DOHH2 (cell line): ENCODE measurements around the gene CNTN5.

Experiments used
- H3F3A ChIP-seq: fragments of 200-600 bp; sonication (generic), shearing (Covaris generic); 2 replicates; pipeline ENCODE4 v1.6.0; 2016; ENCODE audit warnings: antibody characterized with exemption, mild to moderate bottlenecking; ENCODE audit not compliant: control insufficient read depth, insufficient read depth
- H3K27ac ChIP-seq: fragments of 200-600 bp; sonication (generic); 2 replicates; pipeline ENCODE4 v1.5.1; 2014; ENCODE audit warnings: low read depth, mild to moderate bottlenecking, low read length, moderate library complexity
- H3K27me3 ChIP-seq: fragments of 200-600 bp; sonication (generic); 2 replicates; pipeline ENCODE4 v1.6.1; 2014; ENCODE audit warnings: mild to moderate bottlenecking, low read length, mixed read lengths; ENCODE audit not compliant: control insufficient read depth
- H3K36me3 ChIP-seq: fragments of 200-600 bp; sonication (generic); 2 replicates; pipeline ENCODE4 v1.6.1; 2014; ENCODE audit warnings: mild to moderate bottlenecking, low read length, moderate library complexity, mixed read lengths; ENCODE audit not compliant: control insufficient read depth
- H3K4me1 ChIP-seq: fragments of 200-600 bp; sonication (generic); 2 replicates; pipeline ENCODE4 v1.6.1; 2014; ENCODE audit warnings: mild to moderate bottlenecking, low read length, mixed read lengths; ENCODE audit not compliant: control insufficient read depth
- H3K4me2 ChIP-seq: fragments of 200-600 bp; sonication (generic); 2 replicates; pipeline ENCODE4 v1.6.0; 2014; ENCODE audit warnings: mild to moderate bottlenecking, low read length, moderate library complexity
- H3K4me3 ChIP-seq: fragments of 200-600 bp; sonication (generic); 2 replicates; pipeline ENCODE4 v1.5.1; 2014; ENCODE audit warnings: mild to moderate bottlenecking, low read length, mixed read lengths
- H3K79me2 ChIP-seq: fragments of 200-600 bp; sonication (generic); 2 replicates; pipeline ENCODE4 v1.6.1; 2014; ENCODE audit warnings: mild to moderate bottlenecking, low read length, mixed read lengths; ENCODE audit not compliant: control insufficient read depth
- H3K9me2 ChIP-seq: fragments of 200-600 bp; sonication (generic); replicated peaks from 2 replicates; pipeline ENCODE4 v1.6.1; 2014; ENCODE audit warnings: mild to moderate bottlenecking, low read length, mixed read lengths; ENCODE audit not compliant: control insufficient read depth
- H3K9me3 ChIP-seq: fragments of 200-600 bp; sonication (generic); 2 replicates; pipeline ENCODE4 v1.6.1; 2014; ENCODE audit warnings: antibody characterized with exemption, low read length, mixed read lengths; ENCODE audit not compliant: control insufficient read depth, insufficient read depth
- H4K20me1 ChIP-seq: fragments of 200-600 bp; sonication (generic); 2 replicates; pipeline ENCODE4 v1.6.0; 2014; ENCODE audit warnings: low read depth, mild to moderate bottlenecking, antibody characterized with exemption, low read length, moderate library complexity; ENCODE audit not compliant: control insufficient read depth, insufficient read depth
- EZH2phosphoT487 ChIP-seq: fragments of 200-600 bp; sonication (generic); IDR thresholded peaks from 2 replicates; pipeline ENCODE4 v1.6.1; 2017; ENCODE audit warnings: borderline replicate concordance, mild to moderate bottlenecking, antibody characterized with exemption, low read length, moderate library complexity, mixed read lengths
- TF ChIP-seq, protein P1 (sequence below): fragments of 200-600 bp; sonication (generic); IDR thresholded peaks from one replicate; pipeline ENCODE4 v1.5.1; 2014; ENCODE audit warnings: antibody characterized with exemption, mild to moderate bottlenecking, low read depth, low read length; ENCODE audit not compliant: poor library complexity, severe bottlenecking

The CNTN5 gene

DNA sequence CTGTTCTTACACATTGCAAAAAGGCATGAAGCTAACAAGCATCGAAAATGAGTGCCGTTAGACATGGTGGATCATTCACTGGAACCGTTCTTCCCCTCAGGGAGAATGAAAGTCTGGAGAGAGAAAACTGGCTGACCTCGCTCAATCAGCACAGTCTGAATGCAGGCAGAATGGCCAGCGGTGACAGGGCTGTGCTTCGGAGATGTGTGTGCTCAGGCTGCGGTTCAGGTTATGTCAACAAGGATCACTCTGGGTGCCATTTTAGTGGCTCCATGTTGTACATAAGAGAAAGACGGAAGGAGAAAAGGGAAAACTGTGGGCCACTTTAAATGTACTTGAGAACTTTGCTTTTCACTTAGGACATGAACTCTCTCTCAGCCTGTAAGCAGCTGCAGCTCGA is 916.6 kb downstream of the CNTN5 start:
- no peaks in the 10 kb centered on the region for H3K79me2 ChIP-seq
- H3K9me2 ChIP-seq, result no peaks in the 10 kb centered on the region
- H3F3A ChIP-seq, result no peaks in the 10 kb centered on the region
- no peak overlapping the region for H3K4me3 ChIP-seq
- no peak for TF ChIP-seq EZH2phosphoT487
- TF ChIP-seq, protein P1, sequence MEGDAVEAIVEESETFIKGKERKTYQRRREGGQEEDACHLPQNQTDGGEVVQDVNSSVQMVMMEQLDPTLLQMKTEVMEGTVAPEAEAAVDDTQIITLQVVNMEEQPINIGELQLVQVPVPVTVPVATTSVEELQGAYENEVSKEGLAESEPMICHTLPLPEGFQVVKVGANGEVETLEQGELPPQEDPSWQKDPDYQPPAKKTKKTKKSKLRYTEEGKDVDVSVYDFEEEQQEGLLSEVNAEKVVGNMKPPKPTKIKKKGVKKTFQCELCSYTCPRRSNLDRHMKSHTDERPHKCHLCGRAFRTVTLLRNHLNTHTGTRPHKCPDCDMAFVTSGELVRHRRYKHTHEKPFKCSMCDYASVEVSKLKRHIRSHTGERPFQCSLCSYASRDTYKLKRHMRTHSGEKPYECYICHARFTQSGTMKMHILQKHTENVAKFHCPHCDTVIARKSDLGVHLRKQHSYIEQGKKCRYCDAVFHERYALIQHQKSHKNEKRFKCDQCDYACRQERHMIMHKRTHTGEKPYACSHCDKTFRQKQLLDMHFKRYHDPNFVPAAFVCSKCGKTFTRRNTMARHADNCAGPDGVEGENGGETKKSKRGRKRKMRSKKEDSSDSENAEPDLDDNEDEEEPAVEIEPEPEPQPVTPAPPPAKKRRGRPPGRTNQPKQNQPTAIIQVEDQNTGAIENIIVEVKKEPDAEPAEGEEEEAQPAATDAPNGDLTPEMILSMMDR, result no peak
- H3K27ac ChIP-seq, result no peak overlapping the region
- no peaks in the 10 kb centered on the region for H3K4me1 ChIP-seq
- no peaks in the 10 kb centered on the region for H3K9me3 ChIP-seq
- H4K20me1 ChIP-seq, result no peaks in the 10 kb centered on the region
- H3K4me2 ChIP-seq, result no peak overlapping the region
- no peaks in the 10 kb centered on the region for H3K27me3 ChIP-seq
- no peaks in the 10 kb centered on the region for H3K36me3 ChIP-seq

DNA sequence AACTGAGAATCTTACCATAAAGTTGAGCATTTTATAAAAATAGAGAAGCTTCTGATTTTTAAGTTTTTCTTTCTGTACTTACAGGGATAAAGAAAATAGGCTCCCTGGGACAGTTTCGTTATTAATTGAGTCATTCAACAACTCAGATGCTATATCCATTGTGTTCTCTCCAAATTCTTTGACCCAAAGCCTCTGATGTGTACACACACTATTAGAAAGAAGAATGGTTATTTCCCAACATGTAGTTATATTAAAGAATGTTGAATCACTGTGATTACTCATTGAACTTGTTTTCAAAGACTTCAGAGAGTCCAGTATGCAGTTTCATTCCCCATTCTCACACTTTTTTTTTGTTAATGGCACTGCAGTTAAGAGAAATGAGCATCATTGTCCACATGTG is 932.1 kb downstream of the CNTN5 start:
- Histone ChIP-seq H3K27me3 (no peaks in the 10 kb centered on the region), H3K27ac (no peak overlapping the region), H4K20me1 (no peaks in the 10 kb centered on the region), H3K36me3 (no peaks in the 10 kb centered on the region), H3K4me1 (no peaks in the 10 kb centered on the region), H3K4me3 (no peak overlapping the region), H3F3A (no peaks in the 10 kb centered on the region), H3K9me3 (no peaks in the 10 kb centered on the region), H3K9me2 (no peaks in the 10 kb centered on the region), H3K79me2 (no peaks in the 10 kb centered on the region), H3K4me2 (no peak overlapping the region)
- TF ChIP-seq, protein P1, result no peak
- no peak for TF ChIP-seq EZH2phosphoT487

DNA sequence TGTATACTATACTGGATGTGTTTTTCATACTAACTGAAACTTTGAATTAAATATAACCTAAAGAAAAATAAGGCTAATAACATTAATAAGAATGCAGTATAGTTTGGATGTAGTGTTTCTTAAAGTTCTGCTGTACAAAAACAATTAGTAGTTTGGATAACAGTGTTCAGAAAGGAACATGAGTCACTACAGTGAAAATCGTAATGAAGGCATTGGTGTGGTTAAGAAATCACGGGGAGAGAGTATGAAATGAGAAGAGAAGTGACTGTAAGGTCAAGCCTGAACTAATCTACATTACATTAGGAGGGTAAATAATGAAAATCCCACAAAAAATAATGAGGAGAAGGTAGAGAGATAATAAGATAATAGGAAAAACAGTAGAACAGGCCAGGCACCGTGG is 939.8 kb downstream of the CNTN5 start:
- Histone ChIP-seq H3K27ac (no peak overlapping the region), H3K27me3 (no peaks in the 10 kb centered on the region), H3K4me2 (no peak overlapping the region), H4K20me1 (no peaks in the 10 kb centered on the region), H3K4me1 (no peaks in the 10 kb centered on the region), H3K4me3 (no peak overlapping the region), H3F3A (no peaks in the 10 kb centered on the region), H3K9me3 (no peaks in the 10 kb centered on the region), H3K79me2 (no peaks in the 10 kb centered on the region), H3K36me3 (no peaks in the 10 kb centered on the region), H3K9me2 (no peaks in the 10 kb centered on the region)
- no peak for TF ChIP-seq EZH2phosphoT487
- TF ChIP-seq, protein P1, result no peak

DNA sequence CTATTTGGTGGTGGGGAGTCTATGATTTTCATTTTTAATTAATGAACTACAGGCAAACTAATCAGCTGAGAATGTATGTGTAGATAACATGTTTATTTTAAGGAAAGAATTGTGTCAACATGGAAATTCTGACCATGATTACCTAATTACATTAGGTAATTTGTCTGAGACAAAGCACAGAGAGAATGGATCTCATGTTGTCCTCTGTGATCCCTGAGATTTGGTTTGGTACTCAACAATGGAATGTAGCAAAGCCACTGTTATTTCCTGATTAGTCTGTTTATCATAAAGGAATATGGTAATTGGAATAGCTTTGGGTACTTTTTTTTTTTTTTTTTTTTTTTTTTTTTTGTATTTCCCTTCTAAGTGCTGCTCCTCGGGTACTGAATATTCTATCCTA is 947.6 kb downstream of the CNTN5 start:
- no peaks in the 10 kb centered on the region for H3K9me3 ChIP-seq
- no peaks in the 10 kb centered on the region for H4K20me1 ChIP-seq
- H3K27me3 ChIP-seq, result no peaks in the 10 kb centered on the region
- TF ChIP-seq EZH2phosphoT487, result no peak
- TF ChIP-seq, protein P1, result no peak
- no peaks in the 10 kb centered on the region for H3K4me1 ChIP-seq
- H3K36me3 ChIP-seq, result no peaks in the 10 kb centered on the region
- no peaks in the 10 kb centered on the region for H3K79me2 ChIP-seq
- H3K9me2 ChIP-seq, result no peaks in the 10 kb centered on the region
- H3K4me2 ChIP-seq, result no peak overlapping the region
- H3K4me3 ChIP-seq, result no peak overlapping the region
- H3F3A ChIP-seq, result no peaks in the 10 kb centered on the region
- H3K27ac ChIP-seq, result no peak overlapping the region
